ENCODE data around the gene VANGL2. TPM values are rescaled to one million over a fixed set of nuclear protein-coding genes. Genes with fewer than 3 reads are reported as not detected.
A peak's percentile ranks its signal among the peaks of the same experiment; 100 is the strongest.

The VANGL2 gene
- total and polyA plus RNA-seq, 11 donors: 0.94 to 3.2 (median 1.9) TPM

DNA sequence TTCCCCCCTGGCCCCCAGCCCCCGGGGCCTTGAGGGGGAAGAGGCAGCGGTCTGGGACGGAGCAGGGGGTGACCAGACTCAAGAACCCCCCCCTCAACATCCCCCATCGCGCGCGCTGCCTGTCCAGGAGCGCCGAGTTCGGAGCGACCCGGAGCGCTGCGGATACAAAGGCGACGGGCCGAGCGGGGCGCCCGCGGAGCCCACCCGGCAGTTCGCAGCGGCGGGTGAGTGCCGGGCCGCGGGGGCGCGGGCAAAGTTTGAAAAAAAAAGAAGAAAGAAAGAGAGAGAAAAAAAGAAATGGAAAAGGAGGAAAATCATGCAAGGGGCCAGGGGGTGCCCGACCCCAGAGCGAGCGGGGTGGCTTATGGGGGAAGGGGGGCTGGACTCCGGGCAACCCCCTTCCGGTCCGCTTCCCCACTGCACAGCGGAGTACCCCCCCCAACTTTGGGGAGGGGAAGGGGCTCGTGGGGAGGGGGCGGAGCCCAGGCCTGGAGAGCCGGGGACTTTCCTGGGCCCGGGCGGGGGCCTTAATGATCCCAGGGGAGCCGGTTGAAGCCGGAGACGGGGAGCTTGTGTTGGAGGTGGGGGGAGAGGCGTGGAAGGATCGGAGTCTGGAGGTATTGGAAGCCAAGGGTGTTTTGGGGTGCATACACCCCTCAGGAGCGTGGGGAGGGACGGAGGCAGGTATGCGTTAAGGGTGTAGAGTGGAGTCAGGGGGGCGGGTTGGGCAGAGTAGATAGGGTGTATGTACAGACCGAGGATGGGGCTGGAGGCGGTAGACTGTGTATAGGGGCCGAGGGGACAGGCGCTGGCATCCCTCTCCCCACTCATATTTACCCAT lies 502 bp downstream of the VANGL2 start:
- TF ChIP-seq CTCF (IDR thresholded peaks at IDR 0.05) (peak in 1 of 12 donors; percentile 1), POLR2A (IDR thresholded peaks at IDR 0.05) (no peak)
- peak overlapping the region; percentile 63 to 85 (median 74) for H3K4me3 ChIP-seq
- ATAC-seq (peak; percentile 9 to 34 (median 21)), DNase-seq (peak in 1 of 5 donors; percentile 41)
- WGBS, 4 donors: 3 to 6% (median 4%) methylated on average over 53 to 55 of the region's 55 CpGs
- H3K4me1 ChIP-seq: peaks cover 0 to 49% (median 12%) of the 10 kb centered on the region in 12 donors
- H3K9me3 ChIP-seq: no peaks in the 10 kb centered on the region
- peaks cover 0 to 20% (median 0%) of the 10 kb centered on the region in 9 donors for H3K27me3 ChIP-seq
- intact Hi-C loops (cut with DNase I): no loop called here
- no peaks in the 10 kb centered on the region for H3K36me3 ChIP-seq
- H3K27ac ChIP-seq: peak overlapping the region in 7 of 12 donors; percentile 5 to 80 (median 63)

DNA sequence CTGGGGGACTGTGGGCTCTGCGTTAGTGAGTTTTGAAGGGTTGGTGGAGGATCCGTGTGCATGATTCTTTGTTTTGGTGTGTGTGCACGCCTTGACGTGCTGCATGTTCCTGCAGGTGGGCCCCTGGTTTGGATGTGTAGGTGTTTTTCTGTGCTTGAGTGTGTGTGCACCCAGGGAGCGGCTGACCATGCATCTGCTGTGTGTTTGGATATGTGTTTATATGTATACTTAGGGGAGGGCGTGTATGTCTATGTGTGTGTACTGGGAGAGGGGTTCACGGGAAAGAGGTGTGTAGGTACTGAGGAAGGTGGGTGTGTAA lies 1.1 kb downstream of the VANGL2 start:
- H3K9me3 ChIP-seq: no peaks in the 10 kb centered on the region
- H3K27me3 ChIP-seq: peaks cover 0 to 20% (median 0%) of the 10 kb centered on the region in 9 donors
- TF ChIP-seq POLR2A (IDR thresholded peaks at IDR 0.05) (no peak), CTCF (IDR thresholded peaks at IDR 0.05) (no peak)
- 47 to 62% (median 54%) methylated on average over 7 of the region's 7 CpGs for WGBS, 4 donors
- peaks cover 0 to 49% (median 12%) of the 10 kb centered on the region in 12 donors for H3K4me1 ChIP-seq
- DNase-seq (no peak), ATAC-seq (no peak)
- H3K27ac ChIP-seq: peak overlapping the region in 2 of 12 donors; percentile 64 to 65
- H3K36me3 ChIP-seq: no peaks in the 10 kb centered on the region
- H3K4me3 ChIP-seq: peak overlapping the region; percentile 63 to 85 (median 74)
- intact Hi-C loops (cut with DNase I): no loop called here

DNA sequence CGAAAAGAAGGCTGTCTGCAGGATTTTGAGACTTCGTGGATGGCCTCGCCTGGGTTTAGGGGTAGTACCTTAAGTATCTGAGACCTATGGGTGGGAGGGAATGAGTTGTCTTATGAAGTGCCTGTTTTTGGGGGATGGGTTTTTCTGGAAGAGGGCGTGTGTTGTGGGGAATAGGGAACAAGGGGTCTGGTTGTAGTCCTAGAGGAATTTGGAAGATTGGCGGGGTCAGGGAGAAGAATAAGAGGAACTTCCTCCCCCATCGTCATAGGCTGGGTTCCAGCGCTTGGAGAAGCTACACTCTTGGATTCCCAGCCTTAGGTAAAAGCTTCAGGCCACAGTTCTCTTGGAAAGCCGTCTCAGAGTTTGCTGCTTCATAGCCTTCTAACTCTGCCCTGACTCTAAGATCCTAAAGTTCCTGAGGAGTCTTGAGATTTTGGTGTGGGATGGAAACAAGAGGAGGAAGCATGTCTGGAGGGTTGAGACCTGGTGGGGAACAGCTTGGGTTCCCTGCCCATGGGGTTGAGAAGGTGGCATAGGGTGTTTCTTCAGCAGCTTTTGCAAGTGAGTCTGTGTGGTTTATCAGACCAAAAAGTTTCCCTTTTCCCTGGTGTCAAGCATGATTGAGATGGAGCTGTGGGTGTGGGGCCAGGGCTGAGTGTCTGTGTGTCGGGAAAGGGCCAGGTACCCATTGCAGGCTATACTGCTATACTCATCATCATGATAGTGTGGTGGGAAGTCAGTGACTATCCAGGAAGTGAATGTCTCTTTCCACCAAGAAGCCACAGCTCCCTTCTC lies 1.8 kb downstream of the VANGL2 start:
- 46 to 66% (median 52%) methylated on average over 9 of the region's 9 CpGs for WGBS, 4 donors
- Histone ChIP-seq H3K4me3 (peak overlapping the region in 4 of 12 donors; percentile 74 to 81 (median 76)), H3K4me1 (peaks cover 0 to 49% (median 12%) of the 10 kb centered on the region in 12 donors), H3K36me3 (no peaks in the 10 kb centered on the region), H3K27ac (peak overlapping the region in 4 of 12 donors; percentile 11 to 31 (median 24)), H3K9me3 (no peaks in the 10 kb centered on the region), H3K27me3 (peaks cover 0 to 20% (median 0%) of the 10 kb centered on the region in 9 donors)
- intact Hi-C loops (cut with DNase I): no loop called here
- no peak for TF ChIP-seq CTCF (IDR thresholded peaks at IDR 0.05)
- TF ChIP-seq POLR2A (IDR thresholded peaks at IDR 0.05): no peak
- no peak for DNase-seq
- no peak for ATAC-seq

- TF ChIP-seq POLR2A (IDR thresholded peaks at IDR 0.05) (no peak), CTCF (IDR thresholded peaks at IDR 0.05) (no peak)
- intact Hi-C loops (cut with DNase I): no loop called here
Measured at GRCh38 chr1:160403244-160403643, 2.9 kb downstream of the VANGL2 start.

More at GRCh38 chr1:160403244-160403643, 2.9 kb downstream of the VANGL2 start:
- 49 to 68% (median 61%) methylated on average over 3 of the region's 3 CpGs for WGBS, 4 donors
- Histone ChIP-seq H3K27ac (peak overlapping the region in 1 of 12 donors; percentile 4), H3K4me3 (no peak overlapping the region), H3K36me3 (no peaks in the 10 kb centered on the region), H3K4me1 (peaks cover 0 to 49% (median 12%) of the 10 kb centered on the region in 12 donors), H3K27me3 (peaks cover 0 to 20% (median 0%) of the 10 kb centered on the region in 9 donors), H3K9me3 (no peaks in the 10 kb centered on the region)
- ATAC-seq: peak in 1 of 4 donors; percentile 29
- DNase-seq: no peak
